Measurements from ENCODE around the gene TOM1L2. TPM values are rescaled to one million over a fixed set of nuclear protein-coding genes. Genes with fewer than 3 reads are reported as not detected.

The TOM1L2 gene
- total RNA-seq, 1 experiment from 2014 or later: 34.2 TPM

DNA sequence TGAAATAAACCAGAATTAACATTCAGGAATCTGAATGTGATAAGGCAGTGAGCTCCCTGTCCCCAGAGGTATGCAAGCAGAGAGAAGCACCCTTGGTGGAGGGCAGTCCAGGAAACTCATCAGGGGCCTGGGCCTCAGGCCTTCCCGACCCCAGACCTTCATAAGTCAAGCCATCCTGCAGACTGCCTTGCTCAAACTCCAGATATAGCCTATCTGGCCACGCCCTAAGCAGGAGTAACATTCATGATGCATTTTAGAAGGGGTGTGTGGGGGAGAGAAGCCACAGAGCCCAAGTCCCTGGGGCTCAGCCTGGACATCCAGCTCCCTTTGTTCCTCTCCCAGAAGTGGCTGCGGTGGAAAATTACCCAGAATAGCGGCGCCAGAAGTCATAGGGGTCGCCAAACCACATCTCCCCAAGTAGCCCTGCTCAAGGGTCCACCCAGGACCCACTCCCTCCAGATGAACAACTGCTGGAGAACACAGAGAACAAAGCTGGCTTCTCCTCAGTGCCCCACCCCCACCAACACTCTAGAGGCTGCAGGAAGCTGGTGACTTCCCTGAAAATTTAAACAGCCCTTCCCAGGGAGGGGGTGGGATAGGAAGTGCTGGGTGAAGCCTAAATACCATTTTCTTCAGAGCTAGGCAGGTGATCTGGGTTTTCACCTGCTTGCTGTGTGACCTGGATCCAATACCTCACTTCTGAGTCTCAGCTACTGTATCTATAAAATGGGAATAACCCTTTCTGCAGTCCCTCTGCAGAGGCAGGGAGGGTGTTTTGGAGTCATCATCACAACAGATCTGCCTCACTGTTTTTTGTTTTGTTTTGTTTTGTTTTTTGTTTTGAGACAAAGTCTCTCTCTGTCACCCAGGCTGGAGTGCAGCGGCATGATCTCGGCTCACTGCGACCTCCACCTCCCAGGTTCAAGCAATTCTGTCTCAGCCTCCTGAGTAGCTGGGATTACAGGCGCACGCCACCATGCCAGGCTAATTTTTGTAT, 133.9 kb downstream of the TOM1L2 start:
- peak overlapping the region; percentile 66 for H3K27ac Mint-ChIP-seq (ENCODE audit: low read depth, unreplicated experiment)
- peaks cover 46% of the 10 kb centered on the region for H3K4me1 Mint-ChIP-seq (ENCODE audit: insufficient read depth, unreplicated experiment)
- H3K27me3 Mint-ChIP-seq (ENCODE audit: insufficient read depth, unreplicated experiment): no peaks in the 10 kb centered on the region
- POLR2A ChIA-PET: interaction anchor here (0.7 to 6.7 kb wide), 10 partner anchors 10 to 173 kb away, joined by 3 to 151 read pairs (median 8); no protein-coding TSS in a partner anchor
- TF ChIP-seq, protein P1, sequence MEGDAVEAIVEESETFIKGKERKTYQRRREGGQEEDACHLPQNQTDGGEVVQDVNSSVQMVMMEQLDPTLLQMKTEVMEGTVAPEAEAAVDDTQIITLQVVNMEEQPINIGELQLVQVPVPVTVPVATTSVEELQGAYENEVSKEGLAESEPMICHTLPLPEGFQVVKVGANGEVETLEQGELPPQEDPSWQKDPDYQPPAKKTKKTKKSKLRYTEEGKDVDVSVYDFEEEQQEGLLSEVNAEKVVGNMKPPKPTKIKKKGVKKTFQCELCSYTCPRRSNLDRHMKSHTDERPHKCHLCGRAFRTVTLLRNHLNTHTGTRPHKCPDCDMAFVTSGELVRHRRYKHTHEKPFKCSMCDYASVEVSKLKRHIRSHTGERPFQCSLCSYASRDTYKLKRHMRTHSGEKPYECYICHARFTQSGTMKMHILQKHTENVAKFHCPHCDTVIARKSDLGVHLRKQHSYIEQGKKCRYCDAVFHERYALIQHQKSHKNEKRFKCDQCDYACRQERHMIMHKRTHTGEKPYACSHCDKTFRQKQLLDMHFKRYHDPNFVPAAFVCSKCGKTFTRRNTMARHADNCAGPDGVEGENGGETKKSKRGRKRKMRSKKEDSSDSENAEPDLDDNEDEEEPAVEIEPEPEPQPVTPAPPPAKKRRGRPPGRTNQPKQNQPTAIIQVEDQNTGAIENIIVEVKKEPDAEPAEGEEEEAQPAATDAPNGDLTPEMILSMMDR (IDR thresholded peaks at IDR 0.05; ENCODE audit: unreplicated experiment): no peak
- intact Hi-C loops (cut with micrococcal nuclease): loop anchor here (2.0 kb wide), 1 partner anchor 15 kb away; no protein-coding TSS in a partner anchor
- no TSS peak for BruUV-seq (replicated peaks)
- CTCF ChIA-PET: interaction anchor here (0.6 to 1.5 kb wide), 7 partner anchors 15 to 1610 kb away, joined by 3 to 7 read pairs (median 3); no protein-coding TSS in a partner anchor
- H3K9me3 Mint-ChIP-seq (ENCODE audit: unreplicated experiment): no peaks in the 10 kb centered on the region
- H3K4me3 Mint-ChIP-seq (ENCODE audit: unreplicated experiment): peak overlapping the region; percentile 73
- peak; percentile 75 for DNase-seq (ENCODE audit: unreplicated experiment)
- no peaks in the 10 kb centered on the region for H3K36me3 Mint-ChIP-seq (ENCODE audit: insufficient read depth, unreplicated experiment)

GRCh38 chr17:17837380-17837821, 134.8 kb downstream of the TOM1L2 start:
- CTCF ChIA-PET: interaction anchor here (1.3 to 1.4 kb wide), 3 partner anchors 17 to 196 kb away, joined by 4 to 7 read pairs (median 4); no protein-coding TSS in a partner anchor
- TSS peak; percentile 56 for BruUV-seq (replicated peaks)

GRCh38 chr17:17836818-17837379, 135.3 kb downstream of the TOM1L2 start, which contains the start of gene SREBF1:
TSS of gene SREBF1 (minus strand) at chr17:17836986. CDS start at chr17:17836817, 169 bp downstream.
- POLR2A ChIA-PET: interaction anchor here (0.6 to 6.7 kb wide), 20 partner anchors 12 to 1459 kb away, joined by 3 to 151 read pairs (median 5); partner anchors contain the start of genes ALKBH5, DRC3, PEMT and TOM1L2
- TF ChIP-seq, protein P1 (IDR thresholded peaks at IDR 0.05; ENCODE audit: unreplicated experiment): no peak
- no peaks in the 10 kb centered on the region for H3K36me3 Mint-ChIP-seq (ENCODE audit: insufficient read depth, unreplicated experiment)
- H3K27ac Mint-ChIP-seq (ENCODE audit: low read depth, unreplicated experiment): peak within 1 kb of the TSS; percentile 66
- no TSS peak for BruUV-seq (replicated peaks)
- peak within 1 kb of the TSS; percentile 73 for H3K4me3 Mint-ChIP-seq (ENCODE audit: unreplicated experiment)
- H3K9me3 Mint-ChIP-seq (ENCODE audit: unreplicated experiment): no peaks in the 10 kb centered on the region
- CTCF ChIA-PET: interaction anchor here (1.0 to 1.3 kb wide), 4 partner anchors 15 to 59 kb away, joined by 3 to 4 read pairs (median 4); no protein-coding TSS in a partner anchor
- H3K4me1 Mint-ChIP-seq (ENCODE audit: insufficient read depth, unreplicated experiment): peaks cover 46% of the 10 kb centered on the region
- intact Hi-C loops (cut with micrococcal nuclease): loop anchor here (2.0 kb wide), 1 partner anchor 14 kb away; no protein-coding TSS in a partner anchor
- peak; percentile 64 for DNase-seq (ENCODE audit: unreplicated experiment)
- no peaks in the 10 kb centered on the region for H3K27me3 Mint-ChIP-seq (ENCODE audit: insufficient read depth, unreplicated experiment)

More at GRCh38 chr17:17837380-17837821, 134.8 kb downstream of the TOM1L2 start:
- Mint-ChIP-seq H3K36me3 (ENCODE audit: insufficient read depth, unreplicated experiment) (no peaks in the 10 kb centered on the region), H3K4me1 (ENCODE audit: insufficient read depth, unreplicated experiment) (peaks cover 46% of the 10 kb centered on the region), H3K27ac (ENCODE audit: low read depth, unreplicated experiment) (peak overlapping the region; percentile 66), H3K27me3 (ENCODE audit: insufficient read depth, unreplicated experiment) (no peaks in the 10 kb centered on the region), H3K4me3 (ENCODE audit: unreplicated experiment) (peak overlapping the region; percentile 73), H3K9me3 (ENCODE audit: unreplicated experiment) (no peaks in the 10 kb centered on the region)
- TF ChIP-seq, protein P1 (IDR thresholded peaks at IDR 0.05; ENCODE audit: unreplicated experiment): no peak
- POLR2A ChIA-PET: interaction anchor here (0.7 to 6.7 kb wide), 9 partner anchors 11 to 154 kb away, joined by 3 to 151 read pairs (median 8); no protein-coding TSS in a partner anchor
- intact Hi-C loops (cut with micrococcal nuclease): loop anchor here (2.0 kb wide), 1 partner anchor 15 kb away; no protein-coding TSS in a partner anchor
- DNase-seq (ENCODE audit: unreplicated experiment): peak; percentile 86

All from MCF 10A (cell line).